ENCODE data around the gene FOXP1. TPM values are rescaled to one million over a fixed set of nuclear protein-coding genes. Genes with fewer than 3 reads are reported as not detected.

FOXP1 gene
- total and polyA plus RNA-seq, 2 of the 8 experiments (the other 6 are each of a cell fraction or from before 2014, with no cell fraction given), result 13.9 to 25.4 TPM

DNA sequence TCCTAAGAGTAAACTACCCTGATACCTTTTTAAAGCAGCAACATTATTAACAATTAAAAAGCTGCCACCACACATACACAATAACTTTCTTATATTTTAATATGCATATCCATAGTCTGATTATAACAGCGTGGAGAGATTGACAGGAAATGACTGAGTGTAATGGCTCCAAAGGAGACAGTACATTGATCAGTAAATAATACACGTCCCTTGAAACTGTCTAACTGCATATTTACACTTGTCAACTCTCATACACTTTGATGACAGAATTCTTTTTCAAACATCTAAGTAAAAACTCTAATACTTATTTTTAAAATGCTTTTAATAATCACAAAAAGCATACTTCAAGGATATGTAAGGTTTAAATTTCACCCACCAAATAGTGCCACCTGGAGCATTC, 99.5 kb downstream of the FOXP1 start:
- no peak overlapping the region for H2AFZ ChIP-seq (ENCODE audit: low read length)
- FAIRE-seq, result no peak
- TF ChIP-seq EZH2 (IDR thresholded peaks at IDR 0.05; ENCODE audit: low read depth, low read length, severe bottlenecking) (no peak), KDM5A (IDR thresholded peaks at IDR 0.05; ENCODE audit: low read length) (no peak), HDAC6 (IDR thresholded peaks at IDR 0.05; ENCODE audit: low read depth, low read length) (no peak), RFX5 (IDR thresholded peaks at IDR 0.05; ENCODE audit: borderline replicate concordance, low read depth, low read length) (no peak), POLR2A (IDR thresholded peaks at IDR 0.05; ENCODE audit: control extremely low read depth in 1 of 2, low read depth in 2 of 2, low read length in 2 of 2) (no peak)

More for the DNA sequence above, 99.5 kb downstream of the FOXP1 start:
- Histone ChIP-seq H3K56ac (replicated peaks; ENCODE audit: insufficient read length, low read depth, low read length) (no peak overlapping the region), H4K20me1 (replicated peaks in 1 of 2; ENCODE audit: control insufficient read depth in 1 of 2, insufficient read depth in 2 of 2, low read length in 2 of 2) (no peaks in the 10 kb centered on the region), H2BK15ac (ENCODE audit: low read length) (no peak overlapping the region), H3K27me3 (replicated peaks in 1 of 4; ENCODE audit: control insufficient read depth in 3 of 4, extremely low read depth in 1 of 4, insufficient read depth in 3 of 4, low read length in 3 of 4) (no peaks in the 10 kb centered on the region), H3K14ac (ENCODE audit: insufficient read length) (no peak overlapping the region), H3K79me1 (ENCODE audit: low read depth, low read length) (peaks cover 2% of the 10 kb centered on the region; the same call in 1 of the 2 replicates), H3K27ac (ENCODE audit: low read depth, low read length) (no peak overlapping the region), H3K4me3 (ENCODE audit: extremely low read depth in 1 of 4, insufficient read depth in 2 of 4, low read depth in 3 of 4, low read length in 4 of 4) (no peak overlapping the region), H2BK12ac (ENCODE audit: low read depth, low read length) (no peak overlapping the region), H3K9me3 (ENCODE audit: insufficient read depth in 2 of 2, low read depth in 1 of 2, low read length in 1 of 2) (no peaks in the 10 kb centered on the region), H3K4ac (replicated peaks; ENCODE audit: insufficient read length, low read depth, low read length) (no peak overlapping the region), H4K8ac (ENCODE audit: extremely low read depth, insufficient read depth, low read length) (no peak overlapping the region), H3K36me3 (ENCODE audit: control insufficient read depth in 2 of 4, insufficient read depth in 4 of 4, low read length in 3 of 4) (no peaks in the 10 kb centered on the region), H4K5ac (ENCODE audit: insufficient read length, low read depth, low read length) (no peak overlapping the region), H3K4me1 (replicated peaks in 1 of 4; ENCODE audit: control insufficient read depth in 3 of 4, insufficient read depth in 4 of 4, low read length in 3 of 4) (no peaks in the 10 kb centered on the region; a peak in 2 of 7 replicates), H2BK120ac (replicated peaks; ENCODE audit: low read depth, low read length) (no peak overlapping the region), H2BK20ac (ENCODE audit: low read length) (no peak overlapping the region), H2BK5ac (ENCODE audit: low read depth, low read length) (no peak overlapping the region), H3K9ac (replicated peaks in 1 of 4; ENCODE audit: extremely low read depth in 1 of 4, low read depth in 3 of 4, low read length in 3 of 4) (no peak overlapping the region), H3K79me2 (ENCODE audit: control insufficient read depth in 1 of 2, insufficient read depth in 2 of 2, low read length in 2 of 2) (no peaks in the 10 kb centered on the region), H3K23ac (ENCODE audit: insufficient read length) (no peak overlapping the region), H3K4me2 (ENCODE audit: insufficient read depth in 1 of 2, low read depth in 2 of 2, low read length in 2 of 2) (no peak overlapping the region), H3K18ac (ENCODE audit: extremely low read depth, low read length) (no peak overlapping the region), H4K91ac (replicated peaks; ENCODE audit: insufficient read length, low read length) (no peak overlapping the region), H2AK5ac (ENCODE audit: low read depth, low read length) (no peak overlapping the region), H3K23me2 (ENCODE audit: low read depth, low read length) (no peaks in the 10 kb centered on the region)
- no peak for DNase-seq (ENCODE audit: low read depth in 1 of 2, low spot score in 2 of 2)
- WGBS, 2 experiments (ENCODE audit: extremely low coverage in 1 of 2, insufficient coverage in 1 of 2, insufficient read length in 1 of 2, insufficient replicate concordance in 2 of 2, low coverage in 1 of 2, low lambda C conversion rate in 2 of 2, missing lambda C conversion rate in 1 of 2), result 91% methylated on average over 2 of the region's 2 CpGs; no CpG with 5 or more reads in 1 of the 2 experiments
- ChIA-PET CTCF (ENCODE audit: partially characterized antibody) (interaction anchor here (0.6 to 0.9 kb wide), 3 partner anchors 14 to 138 kb away, joined by 3 to 5 read pairs (median 3); no protein-coding TSS in a partner anchor), POLR2A (ENCODE audit: partially characterized antibody) (interaction anchor here (0.6 kb wide), 1 partner anchor 15 kb away, joined by 3 read pairs; no protein-coding TSS in a partner anchor)

Measured in H1 (cell line).